Keratinocyte (primary cell): ENCODE results near the gene NOLC1. TPM values are rescaled to one million over a fixed set of nuclear protein-coding genes. Genes with fewer than 3 reads are reported as not detected.

Source experiments
- DNase-seq: peaks from one replicate; pipeline ENCODE4 v3.0.0-alpha.2; 2011; ENCODE audit warnings: low read depth, missing footprints, low spot score
- FAIRE-seq: peaks from 2 replicates; lab custom pipeline; 2011; peaks lifted over from hg19 to GRCh38; lab: Jason Lieb, UNC
- H2AFZ ChIP-seq: 2 replicates; pipeline ENCODE4 v1.6.0; 2012; ENCODE audit warnings: low read length, control low read depth, inconsistent platforms; ENCODE audit not compliant: control insufficient read depth
- H3K27ac ChIP-seq: 2 replicates; pipeline ENCODE4 v1.5.1; 2011; ENCODE audit warnings: low read length; ENCODE audit not compliant: control insufficient read depth, insufficient read depth
- H3K27me3 ChIP-seq: 3 replicates; pipeline ENCODE4 v1.6.0; 2011; ENCODE audit warnings: low read length; ENCODE audit not compliant: control insufficient read depth, insufficient read depth; ENCODE audit errors: extremely low read depth
- H3K36me3 ChIP-seq, 2 experiments: 2 replicates in 1 of 2; 3 replicates in 1 of 2; pipeline ENCODE4 v1.5.1; 2011; ENCODE audit warnings: low read length in 2 of 2, mild to moderate bottlenecking in 1 of 2; ENCODE audit not compliant: control insufficient read depth in 2 of 2, insufficient read depth in 2 of 2; ENCODE audit errors: extremely low read depth in 1 of 2
- H3K4me1 ChIP-seq: 3 replicates; pipeline ENCODE4 v1.5.1; 2011; ENCODE audit warnings: low read length; ENCODE audit not compliant: control insufficient read depth, insufficient read depth; ENCODE audit errors: extremely low read depth
- H3K4me2 ChIP-seq: 3 replicates; pipeline ENCODE4 v1.6.0; 2011; ENCODE audit warnings: low read depth, low read length; ENCODE audit not compliant: control insufficient read depth, insufficient read depth; ENCODE audit errors: extremely low read depth
- H3K4me3 ChIP-seq, 3 experiments: fragments of 200-600 bp in 1 of 3; sonication (generic) in 1 of 3; 2 replicates in 2 of 3; 3 replicates in 1 of 3; pipeline ENCODE4 v1.5.1; 2011 to 2016; ENCODE audit warnings: low read length in 3 of 3, mild to moderate bottlenecking in 3 of 3, control low read depth in 2 of 3, inconsistent platforms in 1 of 3, low read depth in 1 of 3, mixed read lengths in 1 of 3, mixed run types in 1 of 3, moderate library complexity in 1 of 3; ENCODE audit not compliant: control insufficient read depth in 2 of 3, insufficient read depth in 2 of 3; ENCODE audit errors: extremely low read depth in 1 of 3
- H3K79me2 ChIP-seq: 2 replicates; pipeline ENCODE4 v1.6.0; 2012; ENCODE audit warnings: low read length; ENCODE audit not compliant: control insufficient read depth, insufficient read depth
- H3K9ac ChIP-seq: 3 replicates; pipeline ENCODE4 v1.6.0; 2011; ENCODE audit warnings: low read length; ENCODE audit not compliant: control insufficient read depth, insufficient read depth; ENCODE audit errors: extremely low read depth
- H3K9me1 ChIP-seq: 3 replicates; pipeline ENCODE4 v1.6.0; 2011; ENCODE audit warnings: low read length; ENCODE audit not compliant: control insufficient read depth, insufficient read depth; ENCODE audit errors: extremely low read depth
- H3K9me3 ChIP-seq: 2 replicates; pipeline ENCODE4 v1.5.1; 2012; ENCODE audit warnings: low read depth, low read length; ENCODE audit not compliant: control insufficient read depth
- H4K20me1 ChIP-seq: 3 replicates; pipeline ENCODE4 v1.6.0; 2011; ENCODE audit warnings: low read length; ENCODE audit not compliant: control insufficient read depth, insufficient read depth; ENCODE audit errors: extremely low read depth
- CTCF ChIP-seq, 3 experiments: IDR thresholded peaks in 1 of 3; conservative IDR thresholded peaks in 1 of 3; optimal IDR thresholded peaks in 1 of 3; 2 replicates in 2 of 3; 3 replicates in 1 of 3; pipeline versions ENCODE3 to v1.5.1; 2011; ENCODE audit warnings: low read length in 3 of 3, mild to moderate bottlenecking in 3 of 3, moderate library complexity in 2 of 3, control low read depth in 1 of 3, inconsistent platforms in 1 of 3; ENCODE audit not compliant: insufficient read depth in 2 of 3; ENCODE audit errors: extremely low read depth in 1 of 3
- EZH2 ChIP-seq: IDR thresholded peaks from one replicate; pipeline ENCODE4 v1.6.1; 2012; ENCODE audit warnings: inconsistent platforms, mild to moderate bottlenecking, low read length, moderate library complexity
- dilution Hi-C: fragments of 300-500 bp; cut with MboI; formaldehyde crosslinking; loops from one replicate; pipeline ENCODE4 v1.7.0; 2020; ENCODE audit warnings: low sequenced_read_pairs; ENCODE audit not compliant: extremely low pct_ligation_motif_present
- polyA plus RNA-seq, 5 experiments: library from polyadenylated mRNA; depleted of rRNA in 3 of 5; stranded (reverse) in 3 of 5; stranded (forward) in 1 of 5; unstranded in 1 of 5; fragments of >200 nt; gene quantifications; 1 replicate in 1 of 5; 2 replicates in 3 of 5; 3 replicates in 1 of 5; pipeline versions ENCODE4 v1.2.1 to v1.2.3, GENCODE V29; 2011 to 2012; ENCODE audit warnings: missing spikeins in 2 of 5, low read depth in 1 of 5, low replicate concordance in 1 of 5

The NOLC1 gene
- polyA plus RNA-seq, 1 donor (not counting 4 experiments of a cell fraction or from before 2014, with no cell fraction given): 126 TPM

GRCh38 chr10:102114861-102115618 lies 37.1 kb upstream of the NOLC1 start:
- Histone ChIP-seq H3K9ac (peak overlapping the region; percentile 93), H2AFZ (peak overlapping the region; percentile 70)
- dilution Hi-C loops: no loop called here

GRCh38 chr10:102115775-102116174 lies 36.4 kb upstream of the NOLC1 start:
- peaks cover 65% of the 10 kb centered on the region for H3K4me1 ChIP-seq
- TF ChIP-seq CTCF (optimal IDR thresholded peaks at IDR 0.05 in 1 of 3, IDR thresholded peaks at IDR 0.05 in 1 of 3, conservative IDR thresholded peaks at IDR 0.05 in 1 of 3; ENCODE audit: extremely low read depth in 1 of 3, insufficient read depth in 2 of 3, low read length in 3 of 3) (no peak), EZH2 (no peak)
- H3K9ac ChIP-seq: no peak overlapping the region
- no peak for DNase-seq
- H3K36me3 ChIP-seq: peaks cover 5 to 14% of the 10 kb centered on the region in 2 experiments
- peaks cover 83% of the 10 kb centered on the region for H3K79me2 ChIP-seq
- no peaks in the 10 kb centered on the region for H3K27me3 ChIP-seq
- no peaks in the 10 kb centered on the region for H3K9me3 ChIP-seq
- H3K27ac ChIP-seq: peak overlapping the region; percentile 60
- peak overlapping the region; percentile 83 for H3K4me2 ChIP-seq
- peaks cover 4% of the 10 kb centered on the region for H3K9me1 ChIP-seq
- peaks cover 3% of the 10 kb centered on the region for H4K20me1 ChIP-seq
- H3K4me3 ChIP-seq: no peak overlapping the region
- dilution Hi-C loops: no loop called here
- no peak overlapping the region for H2AFZ ChIP-seq
- no peak for FAIRE-seq

More at GRCh38 chr10:102114861-102115618, 37.1 kb upstream of the NOLC1 start:
- peaks cover 90% of the 10 kb centered on the region for H3K79me2 ChIP-seq
- no peaks in the 10 kb centered on the region for H3K9me3 ChIP-seq
- peaks cover 3% of the 10 kb centered on the region for H4K20me1 ChIP-seq
- H3K27me3 ChIP-seq: no peaks in the 10 kb centered on the region
- H3K4me3 ChIP-seq: peak overlapping the region; percentile 47 to 77 (median 63)
- peaks cover 6% of the 10 kb centered on the region for H3K9me1 ChIP-seq
- DNase-seq (no peak), FAIRE-seq (no peak)
- peaks cover 63% of the 10 kb centered on the region for H3K4me1 ChIP-seq
- H3K4me2 ChIP-seq: peak overlapping the region; percentile 83
- peak overlapping the region; percentile 60 for H3K27ac ChIP-seq
- no peak for TF ChIP-seq CTCF (optimal IDR thresholded peaks at IDR 0.05 in 1 of 3, IDR thresholded peaks at IDR 0.05 in 1 of 3, conservative IDR thresholded peaks at IDR 0.05 in 1 of 3; ENCODE audit: extremely low read depth in 1 of 3, insufficient read depth in 2 of 3, low read length in 3 of 3)
- TF ChIP-seq EZH2: no peak
- peaks cover 12 to 21% of the 10 kb centered on the region in 2 experiments for H3K36me3 ChIP-seq
